ENCODE measurements around the gene WDR33. TPM values are rescaled to one million over a fixed set of nuclear protein-coding genes. Genes with fewer than 3 reads are reported as not detected.

WDR33 gene
- total RNA-seq, 1 donor from 2014 or later, result 81.0 TPM

- no peak overlapping the region for H3K4me3 Mint-ChIP-seq
- no peak overlapping the region for H3K27ac Mint-ChIP-seq
- H3K4me1 Mint-ChIP-seq (ENCODE audit: low read depth), result peaks cover 8% of the 10 kb centered on the region
- intact Hi-C loops (cut with micrococcal nuclease), result no loop called here
- no peak for DNase-seq (ENCODE audit: low spot score)
- peaks cover 42% of the 10 kb centered on the region for H3K36me3 Mint-ChIP-seq (ENCODE audit: low read depth)
- no peaks in the 10 kb centered on the region for H3K27me3 Mint-ChIP-seq (ENCODE audit: insufficient read depth)
- H3K9me3 Mint-ChIP-seq, result no peaks in the 10 kb centered on the region
Observed at GRCh38 chr2:127719301-127720218, 91.4 kb downstream of the WDR33 start.

DNA sequence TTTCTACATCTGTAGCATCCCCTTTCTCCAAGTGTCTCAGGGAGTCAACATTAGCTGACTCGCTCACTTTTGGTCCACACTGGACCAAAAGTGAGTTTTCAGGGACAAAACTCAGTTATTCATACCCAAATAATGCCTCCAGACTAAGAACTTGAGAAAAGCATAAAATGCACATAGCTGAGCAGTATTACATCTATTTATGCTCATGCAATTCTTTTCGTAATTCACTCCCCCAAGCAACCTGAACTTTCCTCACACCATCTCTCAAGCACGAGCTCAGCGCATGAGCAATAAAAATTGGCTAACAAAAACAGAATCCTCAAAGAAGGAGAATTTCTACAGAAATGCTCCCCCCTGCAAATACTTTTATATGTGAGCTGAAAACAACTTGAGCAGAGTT lies 92.7 kb downstream of the WDR33 start:
- DNase-seq (ENCODE audit: low spot score), result no peak
- no peaks in the 10 kb centered on the region for H3K9me3 Mint-ChIP-seq
- intact Hi-C loops (cut with micrococcal nuclease), result no loop called here
- H3K4me1 Mint-ChIP-seq (ENCODE audit: low read depth), result peaks cover 7% of the 10 kb centered on the region
- H3K27me3 Mint-ChIP-seq (ENCODE audit: insufficient read depth), result no peaks in the 10 kb centered on the region
- peaks cover 38% of the 10 kb centered on the region for H3K36me3 Mint-ChIP-seq (ENCODE audit: low read depth)
- no peak overlapping the region for H3K27ac Mint-ChIP-seq
- no peak overlapping the region for H3K4me3 Mint-ChIP-seq

GRCh38 chr2:127715778-127716449 lies 95.1 kb downstream of the WDR33 start:
- intact Hi-C loops (cut with micrococcal nuclease), result no loop called here
- Mint-ChIP-seq H3K4me3 (no peak overlapping the region), H3K36me3 (ENCODE audit: low read depth) (peaks cover 24% of the 10 kb centered on the region), H3K27me3 (ENCODE audit: insufficient read depth) (no peaks in the 10 kb centered on the region), H3K4me1 (ENCODE audit: low read depth) (peaks cover 6% of the 10 kb centered on the region), H3K9me3 (no peaks in the 10 kb centered on the region), H3K27ac (no peak overlapping the region)
- no peak for DNase-seq (ENCODE audit: low spot score)

DNA sequence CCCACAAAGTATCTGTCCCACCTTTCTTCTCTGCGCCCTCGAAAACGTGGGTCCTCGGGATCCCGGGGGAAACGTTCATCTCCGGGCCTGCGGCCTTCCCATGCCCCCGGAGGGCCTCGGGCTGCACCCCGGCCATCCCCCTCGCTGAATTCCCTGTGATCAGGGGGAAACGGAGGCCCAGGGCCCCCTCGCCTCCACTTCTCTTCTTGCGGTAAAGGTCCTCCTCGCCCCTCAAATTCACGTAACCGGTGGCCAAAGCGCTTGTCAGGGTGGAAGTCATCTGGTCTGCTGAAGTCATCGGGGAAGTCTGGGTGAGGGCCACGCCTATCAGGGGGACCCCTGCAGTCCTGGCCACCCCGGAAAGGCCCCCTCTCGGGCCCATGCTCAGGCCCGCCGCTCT lies 97.4 kb downstream of the WDR33 start:
- no peak for DNase-seq (ENCODE audit: low spot score)
- no peak overlapping the region for H3K4me3 Mint-ChIP-seq
- intact Hi-C loops (cut with micrococcal nuclease), result no loop called here
- no peaks in the 10 kb centered on the region for H3K27me3 Mint-ChIP-seq (ENCODE audit: insufficient read depth)
- peaks cover 22% of the 10 kb centered on the region for H3K36me3 Mint-ChIP-seq (ENCODE audit: low read depth)
- no peak overlapping the region for H3K27ac Mint-ChIP-seq
- peaks cover 6% of the 10 kb centered on the region for H3K4me1 Mint-ChIP-seq (ENCODE audit: low read depth)
- H3K9me3 Mint-ChIP-seq, result no peaks in the 10 kb centered on the region

DNA sequence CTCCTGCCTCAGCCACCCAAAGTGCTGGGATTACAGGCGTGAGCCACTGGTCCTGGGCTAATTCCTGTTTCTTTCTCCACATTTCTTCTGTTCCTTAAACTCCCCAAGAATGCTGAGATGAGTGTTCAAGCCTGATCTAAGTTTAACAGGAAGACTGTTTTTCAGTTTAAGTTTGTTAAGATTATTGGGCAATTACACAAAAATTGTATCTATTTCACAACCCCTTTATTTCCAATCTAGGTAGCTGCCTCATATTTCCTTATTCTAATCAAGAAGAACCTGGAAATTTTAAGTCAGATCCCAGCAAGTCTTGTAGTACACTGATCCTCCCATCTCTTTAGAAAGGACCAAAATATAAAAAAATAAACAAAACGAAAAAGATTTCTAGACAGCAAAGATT lies 98.0 kb downstream of the WDR33 start:
- intact Hi-C loops (cut with micrococcal nuclease), result no loop called here

DNA sequence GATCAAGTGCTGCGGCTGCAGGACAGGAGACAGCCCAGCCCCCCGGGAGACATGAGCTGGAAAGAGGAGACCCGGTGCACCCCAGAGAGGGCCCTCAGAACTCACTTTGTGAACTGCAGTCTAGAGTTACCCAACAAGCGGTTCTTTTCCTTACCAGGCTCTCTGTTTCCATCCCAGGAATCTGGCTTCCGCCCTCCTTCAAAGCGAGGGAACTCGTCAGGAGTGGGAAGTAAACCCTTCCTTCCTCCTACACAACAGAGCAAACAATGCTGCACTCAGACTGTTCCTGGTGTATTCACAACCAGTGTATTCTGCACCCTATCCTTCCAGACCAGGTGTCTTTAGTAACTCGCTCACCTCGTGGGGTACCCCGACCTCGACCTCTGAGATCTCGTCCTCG lies 101.6 kb downstream of the WDR33 start:
- Mint-ChIP-seq H3K4me1 (ENCODE audit: low read depth) (peaks cover 10% of the 10 kb centered on the region), H3K4me3 (no peak overlapping the region), H3K27ac (no peak overlapping the region), H3K9me3 (no peaks in the 10 kb centered on the region), H3K27me3 (ENCODE audit: insufficient read depth) (no peaks in the 10 kb centered on the region), H3K36me3 (ENCODE audit: low read depth) (peaks cover 28% of the 10 kb centered on the region)
- intact Hi-C loops (cut with micrococcal nuclease), result loop anchor here (10.0 kb wide), 1 partner anchor 625 kb away; no protein-coding TSS in a partner anchor
- no peak for DNase-seq (ENCODE audit: low spot score)

More for the DNA sequence above, 98.0 kb downstream of the WDR33 start:
- peaks cover 19% of the 10 kb centered on the region for H3K36me3 Mint-ChIP-seq (ENCODE audit: low read depth)
- H3K27ac Mint-ChIP-seq, result no peak overlapping the region
- DNase-seq (ENCODE audit: low spot score), result no peak
- H3K9me3 Mint-ChIP-seq, result no peaks in the 10 kb centered on the region
- H3K4me3 Mint-ChIP-seq, result no peak overlapping the region
- H3K4me1 Mint-ChIP-seq (ENCODE audit: low read depth), result peaks cover 6% of the 10 kb centered on the region
- no peaks in the 10 kb centered on the region for H3K27me3 Mint-ChIP-seq (ENCODE audit: insufficient read depth)

DNA sequence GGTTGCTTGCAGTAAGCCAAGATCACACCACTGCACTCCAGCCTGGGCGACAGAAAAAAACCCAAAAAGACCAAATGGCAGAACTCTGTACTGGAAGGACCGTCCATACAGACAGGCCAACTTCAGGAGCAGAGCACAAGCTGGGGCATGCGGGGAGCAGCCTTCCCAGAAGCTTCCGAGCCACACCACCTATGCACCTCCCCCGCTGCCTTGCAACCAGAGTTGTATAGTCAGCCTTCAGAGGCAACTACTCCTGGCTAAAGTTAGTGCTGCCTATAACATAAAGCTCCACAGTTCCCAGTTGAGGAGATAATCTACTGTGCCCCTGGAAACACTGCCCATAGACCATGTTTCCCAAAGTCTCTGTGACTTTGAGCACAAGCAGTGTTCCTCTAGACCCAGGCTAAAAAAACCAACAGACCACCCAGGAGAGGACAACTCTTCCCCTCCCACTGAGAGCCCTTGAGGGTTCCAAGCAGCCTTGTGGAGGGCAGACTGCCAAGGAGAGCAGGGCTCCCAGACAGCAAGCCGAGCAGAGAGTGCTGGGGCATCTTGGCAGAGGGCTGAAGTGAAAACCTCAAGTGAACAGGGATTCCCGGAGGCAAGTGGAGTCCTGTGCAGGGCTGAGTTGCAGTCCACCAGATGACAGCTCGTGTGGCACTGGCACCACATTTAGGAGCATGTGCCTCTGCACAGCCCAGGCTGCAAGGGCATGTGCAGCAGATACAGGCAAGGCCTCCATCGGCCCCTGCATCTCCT lies 102.9 kb downstream of the WDR33 start:
- intact Hi-C loops (cut with micrococcal nuclease), result loop anchor here (10.0 kb wide), 1 partner anchor 623 kb away; no protein-coding TSS in a partner anchor

DNA sequence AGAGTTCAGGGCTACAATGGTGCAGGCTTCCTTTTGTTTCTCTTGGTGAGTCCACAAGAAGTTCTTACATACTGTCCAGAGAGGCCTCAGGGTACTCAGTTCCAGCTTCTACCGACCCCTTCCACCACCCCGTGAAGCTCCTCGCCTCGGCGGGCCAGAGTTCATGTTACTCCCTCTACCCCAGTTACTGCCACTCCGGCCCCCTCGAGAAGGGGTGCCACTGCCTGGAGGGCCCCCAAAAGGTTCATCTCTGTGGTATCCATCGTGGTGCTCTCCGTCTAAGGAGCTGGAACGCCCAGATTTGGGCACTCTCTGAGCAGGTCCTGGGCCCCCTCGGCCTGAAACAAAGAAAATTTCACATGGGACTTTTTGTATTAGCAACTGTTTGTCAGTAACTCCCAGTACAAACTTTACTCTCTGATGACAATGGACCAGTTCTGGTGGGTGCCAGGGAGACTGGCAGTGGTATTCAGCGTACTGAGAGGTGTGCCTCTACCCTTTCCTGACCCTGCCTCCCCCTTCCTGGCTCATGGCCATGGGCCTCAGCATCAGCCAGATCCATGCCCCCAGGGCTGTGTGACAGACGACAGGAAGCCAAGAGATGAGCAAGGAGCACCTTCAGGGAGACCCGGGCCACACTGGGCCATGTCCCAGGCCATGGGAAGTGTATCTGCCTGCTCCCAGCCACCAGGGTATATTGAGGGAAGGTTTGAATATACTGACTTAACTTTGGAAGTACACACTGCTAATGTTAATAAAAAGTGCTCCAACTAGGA lies 104.6 kb downstream of the WDR33 start:
- Mint-ChIP-seq H3K36me3 (ENCODE audit: low read depth) (peaks cover 36% of the 10 kb centered on the region), H3K27me3 (ENCODE audit: insufficient read depth) (no peaks in the 10 kb centered on the region), H3K9me3 (no peaks in the 10 kb centered on the region), H3K27ac (no peak overlapping the region), H3K4me3 (no peak overlapping the region), H3K4me1 (ENCODE audit: low read depth) (peaks cover 22% of the 10 kb centered on the region)
- DNase-seq (ENCODE audit: low spot score), result no peak
- intact Hi-C loops (cut with micrococcal nuclease), result loop anchor here (10.0 kb wide), 1 partner anchor 622 kb away; no protein-coding TSS in a partner anchor

More for the DNA sequence above, 102.9 kb downstream of the WDR33 start:
- no peak overlapping the region for H3K27ac Mint-ChIP-seq
- no peak for DNase-seq (ENCODE audit: low spot score)
- no peaks in the 10 kb centered on the region for H3K9me3 Mint-ChIP-seq
- H3K27me3 Mint-ChIP-seq (ENCODE audit: insufficient read depth), result no peaks in the 10 kb centered on the region
- H3K36me3 Mint-ChIP-seq (ENCODE audit: low read depth), result peaks cover 30% of the 10 kb centered on the region
- H3K4me3 Mint-ChIP-seq, result no peak overlapping the region
- peaks cover 16% of the 10 kb centered on the region for H3K4me1 Mint-ChIP-seq (ENCODE audit: low read depth)

DNA sequence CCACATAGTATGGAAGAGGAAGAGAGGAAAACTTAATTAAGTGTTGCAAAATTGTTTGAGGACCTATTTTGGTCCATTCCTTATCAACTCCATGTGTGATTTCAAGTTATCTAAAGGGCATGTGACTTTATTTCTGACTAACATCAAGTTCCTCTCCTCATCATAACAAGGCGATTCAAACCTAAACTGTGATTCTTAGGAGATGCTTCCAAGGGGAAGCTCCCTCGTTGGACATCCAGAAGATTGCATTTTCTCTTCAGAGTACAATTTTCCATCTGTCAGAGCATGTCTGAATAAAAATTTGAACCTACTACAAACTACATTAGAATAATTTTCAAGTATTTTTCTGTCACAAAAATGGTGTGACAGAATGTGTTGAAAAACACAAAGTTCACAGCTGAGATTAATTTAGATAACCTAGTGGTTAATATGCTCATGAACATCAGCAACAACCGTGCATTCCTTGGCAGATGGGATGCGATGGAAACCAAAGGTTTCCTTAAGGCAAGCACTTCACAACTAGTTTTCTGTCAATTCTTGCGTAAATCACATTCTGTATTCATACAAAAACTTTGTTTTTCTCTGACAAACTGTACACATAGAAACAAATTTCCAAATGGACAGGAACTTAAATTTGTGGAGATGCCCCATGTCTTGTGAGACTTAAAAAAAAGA lies 105.4 kb downstream of the WDR33 start:
- Mint-ChIP-seq H3K4me3 (no peak overlapping the region), H3K36me3 (ENCODE audit: low read depth) (peaks cover 32% of the 10 kb centered on the region)
- intact Hi-C loops (cut with micrococcal nuclease), result loop anchor here (10.0 kb wide), 1 partner anchor 621 kb away; no protein-coding TSS in a partner anchor

DNA sequence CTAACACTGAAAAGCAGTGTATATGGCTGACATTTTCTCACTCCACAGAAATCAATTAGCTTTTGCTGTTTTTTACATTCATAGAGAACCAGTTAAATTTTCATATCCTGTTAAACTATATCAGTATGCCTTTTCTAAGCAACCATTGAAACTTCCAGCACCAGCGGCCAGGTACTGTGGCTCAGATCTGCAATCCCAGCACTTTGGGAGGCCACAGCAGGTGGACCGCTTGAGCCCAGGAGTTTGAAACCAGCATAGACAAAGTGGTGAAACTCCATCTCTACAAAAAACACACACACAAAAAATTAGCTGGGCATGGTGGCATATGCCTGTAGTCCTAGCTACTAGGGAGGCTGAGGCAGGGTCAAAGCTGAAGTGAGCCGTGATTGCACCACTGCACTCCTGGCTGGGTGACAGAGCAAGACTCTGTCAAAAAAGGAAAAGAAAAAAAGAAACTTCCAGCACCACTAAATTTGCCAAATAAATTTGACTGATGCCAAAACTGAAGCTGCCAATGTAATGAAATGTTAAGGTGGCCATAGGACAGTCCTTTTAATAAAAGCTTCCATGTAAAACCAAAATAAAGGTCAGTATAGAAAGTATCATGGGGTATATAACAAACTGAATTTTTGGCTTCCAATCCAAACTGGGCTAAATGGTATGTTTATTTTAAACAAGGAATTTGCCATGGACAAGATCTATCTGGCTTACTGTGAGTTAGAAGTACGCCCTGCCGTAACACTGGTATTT lies 106.2 kb downstream of the WDR33 start:
- H3K27ac Mint-ChIP-seq, result no peak overlapping the region
- no peaks in the 10 kb centered on the region for H3K9me3 Mint-ChIP-seq
- no peaks in the 10 kb centered on the region for H3K27me3 Mint-ChIP-seq (ENCODE audit: insufficient read depth)
- DNase-seq (ENCODE audit: low spot score), result no peak
- intact Hi-C loops (cut with micrococcal nuclease), result loop anchor here (5.0 to 10.0 kb wide), 2 partner anchors 298 to 620 kb away; no protein-coding TSS in a partner anchor
- peaks cover 32% of the 10 kb centered on the region for H3K36me3 Mint-ChIP-seq (ENCODE audit: low read depth)
- H3K4me1 Mint-ChIP-seq (ENCODE audit: low read depth), result peaks cover 35% of the 10 kb centered on the region
- no peak overlapping the region for H3K4me3 Mint-ChIP-seq

More for the DNA sequence above, 105.4 kb downstream of the WDR33 start:
- Mint-ChIP-seq H3K9me3 (no peaks in the 10 kb centered on the region), H3K27ac (no peak overlapping the region), H3K4me1 (ENCODE audit: low read depth) (peaks cover 29% of the 10 kb centered on the region), H3K27me3 (ENCODE audit: insufficient read depth) (no peaks in the 10 kb centered on the region)
- no peak for DNase-seq (ENCODE audit: low spot score)

DNA sequence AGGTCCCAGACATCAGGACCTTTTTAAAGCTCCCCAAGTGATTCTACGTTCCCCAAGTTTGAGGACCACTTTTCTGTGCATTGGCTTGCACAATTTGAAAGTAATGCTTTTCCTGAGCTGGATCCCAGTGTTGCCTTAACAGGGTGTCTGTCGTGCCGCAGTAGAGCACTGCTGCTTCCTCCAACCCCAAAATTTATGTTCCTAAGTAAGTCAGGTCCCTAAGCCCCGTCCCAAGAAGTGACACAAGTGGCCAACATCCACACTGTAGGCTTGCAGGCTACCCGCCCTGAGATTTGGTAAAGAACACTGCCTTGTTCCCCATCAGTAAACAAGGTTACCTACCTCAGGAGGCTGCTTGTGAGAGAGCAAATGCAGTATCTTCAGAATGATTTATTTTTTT lies 107.7 kb downstream of the WDR33 start:
- intact Hi-C loops (cut with micrococcal nuclease), result loop anchor here (5.0 to 10.0 kb wide), 2 partner anchors 296 to 618 kb away; no protein-coding TSS in a partner anchor
- Mint-ChIP-seq H3K4me1 (ENCODE audit: low read depth) (peaks cover 35% of the 10 kb centered on the region), H3K27me3 (ENCODE audit: insufficient read depth) (no peaks in the 10 kb centered on the region), H3K4me3 (peak overlapping the region; percentile 33), H3K27ac (no peak overlapping the region), H3K9me3 (no peaks in the 10 kb centered on the region), H3K36me3 (ENCODE audit: low read depth) (peaks cover 25% of the 10 kb centered on the region)
- DNase-seq (ENCODE audit: low spot score), result no peak
